Tibial nerve (tissue), 4 donors: ENCODE results near the gene COL2A1. TPM values are rescaled to one million over a fixed set of nuclear protein-coding genes. Genes with fewer than 3 reads are reported as not detected.

ENCODE experiments used
- DNase-seq, 2 donors: peaks; one replicate each; pipeline ENCODE4 v3.0.0-alpha.2; 2019; ENCODE audit warnings: low spot score in 2 of 2
- H3K27ac ChIP-seq, 4 donors: fragments of 200-600 bp; sonication (generic) in 3 of 4; one replicate each; pipeline ENCODE4 v1.5.1; 2017 to 2019; ENCODE audit warnings: mild to moderate bottlenecking in 1 of 4
- H3K27me3 ChIP-seq, 2 donors: fragments of 200-600 bp; sonication (generic) in 1 of 2; one replicate each; pipeline versions ENCODE4 v1.5.1 to v1.6.0; 2017 to 2019
- H3K36me3 ChIP-seq, 3 donors: fragments of 200-600 bp; sonication (generic); one replicate each; pipeline ENCODE4 v1.5.1; 2018 to 2019
- H3K4me1 ChIP-seq, 4 donors: fragments of 200-600 bp; sonication (generic) in 3 of 4; one replicate each; pipeline ENCODE4 v1.5.1; 2017 to 2019
- H3K4me3 ChIP-seq, 4 donors: fragments of 200-600 bp; sonication (generic) in 3 of 4; one replicate each; pipeline ENCODE4 v1.5.1; 2017 to 2019; ENCODE audit warnings: mild to moderate bottlenecking in 1 of 4, moderate library complexity in 1 of 4
- H3K9me3 ChIP-seq, 4 donors: fragments of 200-600 bp; sonication (generic) in 3 of 4; one replicate each; pipeline ENCODE4 v1.5.1; 2017 to 2019
- CTCF ChIP-seq, 5 experiments: fragments of 200-600 bp in 3 of 5; fragments of 450-650 bp in 2 of 5; sonication (generic) in 3 of 5; IDR thresholded peaks; one replicate each; pipeline ENCODE4 v1.5.1; 2016 to 2019; ENCODE audit warnings: antibody characterized with exemption in 5 of 5, mild to moderate bottlenecking in 3 of 5, moderate library complexity in 2 of 5
- EP300 ChIP-seq, 2 donors: sonication (generic); formaldehyde crosslinking; IDR thresholded peaks; one replicate each; pipeline ENCODE4 v1.6.1; 2017; ENCODE audit warnings: antibody characterized with exemption in 2 of 2, mild to moderate bottlenecking in 1 of 2
- POLR2A ChIP-seq, 2 donors: fragments of 450-650 bp; IDR thresholded peaks; one replicate each; pipeline ENCODE4 v1.6.1; 2017; ENCODE audit warnings: antibody characterized with exemption in 2 of 2, mild to moderate bottlenecking in 2 of 2, moderate library complexity in 2 of 2
- WGBS, 2 donors: methylation state at CpG; one replicate each; pipeline ENCODE4 v1.1.5; 2018; 5-methylcytosine and 5-hydroxymethylcytosine counted together
- total RNA-seq, 4 donors: library from RNA; depleted of rRNA; stranded (reverse); fragments of >200 nt; gene quantifications; one replicate each; pipeline ENCODE4 v1.1.0, GENCODE V29; 2016

COL2A1 gene
- total RNA-seq, 4 donors from 2014 or later, result not detected

GRCh38 chr12:48007206-48007605, 2.9 kb upstream of the COL2A1 start:
- H3K4me3 ChIP-seq, result no peak overlapping the region
- no peaks in the 10 kb centered on the region for H3K9me3 ChIP-seq
- peaks cover 0 to 82% of the 10 kb centered on the region in 2 donors for H3K27me3 ChIP-seq
- no peak for DNase-seq
- peaks cover 0 to 32% (median 26%) of the 10 kb centered on the region in 4 donors for H3K4me1 ChIP-seq
- no peaks in the 10 kb centered on the region for H3K36me3 ChIP-seq
- 69 to 71% methylated on average over 4 of the region's 4 CpGs for WGBS, 2 donors
- no peak overlapping the region for H3K27ac ChIP-seq
- TF ChIP-seq POLR2A (IDR thresholded peaks at IDR 0.05) (no peak), CTCF (IDR thresholded peaks at IDR 0.05) (no peak), EP300 (IDR thresholded peaks at IDR 0.05) (no peak)

- Histone ChIP-seq H3K9me3 (no peaks in the 10 kb centered on the region), H3K36me3 (no peaks in the 10 kb centered on the region), H3K27ac (no peak overlapping the region), H3K27me3 (peaks cover 0 to 86% of the 10 kb centered on the region in 2 donors), H3K4me1 (peaks cover 0 to 47% (median 37%) of the 10 kb centered on the region in 4 donors), H3K4me3 (no peak overlapping the region)
- no peak for DNase-seq
- no peak for TF ChIP-seq EP300 (IDR thresholded peaks at IDR 0.05)
- no peak for TF ChIP-seq POLR2A (IDR thresholded peaks at IDR 0.05)
- no peak for TF ChIP-seq CTCF (IDR thresholded peaks at IDR 0.05)
Observed at GRCh38 chr12:48005750-48006021, 1.4 kb upstream of the COL2A1 start.

- WGBS, 2 donors, result 49 to 50% methylated on average over 22 to 30 of the region's 30 CpGs
- no peak for DNase-seq
- Histone ChIP-seq H3K4me3 (no peak overlapping the region), H3K27me3 (peaks cover 0 to 84% of the 10 kb centered on the region in 2 donors), H3K4me1 (peaks cover 0 to 49% (median 37%) of the 10 kb centered on the region in 4 donors), H3K27ac (no peak overlapping the region), H3K36me3 (no peaks in the 10 kb centered on the region), H3K9me3 (no peaks in the 10 kb centered on the region)
- no peak for TF ChIP-seq EP300 (IDR thresholded peaks at IDR 0.05)
- no peak for TF ChIP-seq POLR2A (IDR thresholded peaks at IDR 0.05)
- TF ChIP-seq CTCF (IDR thresholded peaks at IDR 0.05), result no peak
Observed at GRCh38 chr12:48005001-48005749, 899 bp upstream of the COL2A1 start.

- H3K36me3 ChIP-seq, result no peaks in the 10 kb centered on the region
- H3K4me1 ChIP-seq, result peaks cover 0 to 49% (median 37%) of the 10 kb centered on the region in 4 donors
- no peaks in the 10 kb centered on the region for H3K9me3 ChIP-seq
- H3K27ac ChIP-seq, result no peak overlapping the region
- 6 to 8% methylated on average over 38 of the region's 38 CpGs for WGBS, 2 donors
- no peak for TF ChIP-seq EP300 (IDR thresholded peaks at IDR 0.05)
- no peak for TF ChIP-seq CTCF (IDR thresholded peaks at IDR 0.05)
- no peak for TF ChIP-seq POLR2A (IDR thresholded peaks at IDR 0.05)
- peaks cover 0 to 80% of the 10 kb centered on the region in 2 donors for H3K27me3 ChIP-seq
- peak overlapping the region in 3 of 4 donors; percentile 1 to 52 (median 29) for H3K4me3 ChIP-seq
- no peak for DNase-seq
Observed at GRCh38 chr12:48003226-48004052, 837 bp downstream of the COL2A1 start.

GRCh38 chr12:48002773-48003218, 1.5 kb downstream of the COL2A1 start:
- peaks cover 0 to 49% (median 37%) of the 10 kb centered on the region in 4 donors for H3K4me1 ChIP-seq
- H3K36me3 ChIP-seq, result no peaks in the 10 kb centered on the region
- H3K9me3 ChIP-seq, result no peaks in the 10 kb centered on the region
- H3K27me3 ChIP-seq, result peaks cover 0 to 78% of the 10 kb centered on the region in 2 donors
- WGBS, 2 donors, result 2 to 3% methylated on average over 26 of the region's 26 CpGs
- H3K4me3 ChIP-seq, result peak overlapping the region; percentile 26 to 55 (median 47)
- no peak for DNase-seq
- TF ChIP-seq CTCF (IDR thresholded peaks at IDR 0.05) (no peak), EP300 (IDR thresholded peaks at IDR 0.05) (no peak)
- no peak overlapping the region for H3K27ac ChIP-seq
